HEK293 (cell line): ENCODE measurements around the gene SOX18.

Experiments used
- CTCF ChIP-seq: fragments of 450-650 bp; formaldehyde crosslinking; IDR thresholded peaks from 2 replicates; pipeline ENCODE4 v1.5.1; 2016; ENCODE audit warnings: missing biosample characterization, missing genetic modification characterization
- GLIS2 ChIP-seq: fragments of 450-650 bp; formaldehyde crosslinking; IDR thresholded peaks from 2 replicates; pipeline ENCODE4 v1.5.1; 2016; ENCODE audit warnings: missing biosample characterization, missing genetic modification characterization
- HOXA7 ChIP-seq: sonication (generic); formaldehyde crosslinking; IDR thresholded peaks from 2 replicates; pipeline ENCODE4 v1.8.1; 2022; ENCODE audit warnings: missing genetic modification reagents, borderline replicate concordance
- PRDM10 ChIP-seq: fragments of 450-650 bp; formaldehyde crosslinking; IDR thresholded peaks from 2 replicates; pipeline ENCODE4 v1.5.1; 2016; ENCODE audit warnings: missing biosample characterization, missing genetic modification characterization
- PRDM4 ChIP-seq: fragments of 450-650 bp; formaldehyde crosslinking; IDR thresholded peaks from 2 replicates; pipeline ENCODE4 v1.5.1; 2017; ENCODE audit warnings: missing biosample characterization, missing genetic modification characterization
- SP3 ChIP-seq: fragments of 450-650 bp; formaldehyde crosslinking; IDR thresholded peaks from 2 replicates; pipeline ENCODE4 v1.5.1; 2016; ENCODE audit warnings: missing biosample characterization, missing genetic modification characterization
- TSHZ1 ChIP-seq: fragments of 450-650 bp; formaldehyde crosslinking; IDR thresholded peaks from 2 replicates; pipeline ENCODE4 v1.5.1; 2016; ENCODE audit warnings: missing biosample characterization, missing genetic modification characterization, borderline replicate concordance
- ZBTB7A ChIP-seq: fragments of 450-650 bp; formaldehyde crosslinking; IDR thresholded peaks from 2 replicates; pipeline ENCODE4 v1.5.1; 2016; ENCODE audit warnings: low read depth, missing biosample characterization, missing genetic modification characterization
- ZFP41 ChIP-seq: fragments of 450-650 bp; formaldehyde crosslinking; IDR thresholded peaks from 2 replicates; pipeline ENCODE4 v1.5.1; 2016; ENCODE audit warnings: missing biosample characterization, missing genetic modification characterization, borderline replicate concordance
- ZNF16 ChIP-seq: fragments of 450-650 bp; formaldehyde crosslinking; IDR thresholded peaks from 2 replicates; pipeline ENCODE4 v1.5.1; 2016; ENCODE audit warnings: low read depth, missing biosample characterization, missing genetic modification characterization
- ZNF426 ChIP-seq: fragments of 450-650 bp; formaldehyde crosslinking; IDR thresholded peaks from 2 replicates; pipeline ENCODE4 v1.5.1; 2017; ENCODE audit warnings: missing biosample characterization, missing genetic modification characterization, mild to moderate bottlenecking, inconsistent platforms, moderate library complexity
- ZNF501 ChIP-seq: fragments of 450-650 bp; formaldehyde crosslinking; IDR thresholded peaks from 2 replicates; pipeline ENCODE4 v1.5.1; 2016; ENCODE audit warnings: missing biosample characterization, missing genetic modification characterization
- ZNF626 ChIP-seq: fragments of 450-650 bp; sonication (Bioruptor Pico); formaldehyde crosslinking; IDR thresholded peaks from 2 replicates; pipeline ENCODE4 v1.5.1; 2018; ENCODE audit warnings: missing biosample characterization, missing genetic modification characterization, inconsistent platforms
- ZNF664 ChIP-seq: fragments of 450-650 bp; formaldehyde crosslinking; IDR thresholded peaks from 2 replicates; pipeline ENCODE4 v1.5.1; 2016; ENCODE audit warnings: missing biosample characterization, missing genetic modification characterization
- ZNF747 ChIP-seq: fragments of 450-650 bp; formaldehyde crosslinking; IDR thresholded peaks from 2 replicates; pipeline ENCODE4 v1.5.1; 2016; ENCODE audit warnings: missing biosample characterization, missing genetic modification characterization
- ZNF76 ChIP-seq: fragments of 450-650 bp; formaldehyde crosslinking; IDR thresholded peaks from 2 replicates; pipeline ENCODE4; 2016; ENCODE audit warnings: low read depth, missing biosample characterization, missing genetic modification characterization, borderline replicate concordance
- ZNF776 ChIP-seq: fragments of 450-650 bp; formaldehyde crosslinking; IDR thresholded peaks from 2 replicates; pipeline ENCODE4 v1.5.0; 2017; ENCODE audit warnings: missing biosample characterization, missing genetic modification characterization, borderline replicate concordance
- ZSCAN5A ChIP-seq: fragments of 450-650 bp; formaldehyde crosslinking; IDR thresholded peaks from 2 replicates; pipeline ENCODE4 v1.5.1; 2016; ENCODE audit warnings: missing biosample characterization, missing genetic modification characterization
- TF ChIP-seq, protein P1 (sequence below): fragments of 450-650 bp; formaldehyde crosslinking; IDR thresholded peaks from 2 replicates; pipeline ENCODE4 v1.5.1; 2016; ENCODE audit warnings: missing biosample characterization, missing genetic modification characterization

The SOX18 gene

DNA sequence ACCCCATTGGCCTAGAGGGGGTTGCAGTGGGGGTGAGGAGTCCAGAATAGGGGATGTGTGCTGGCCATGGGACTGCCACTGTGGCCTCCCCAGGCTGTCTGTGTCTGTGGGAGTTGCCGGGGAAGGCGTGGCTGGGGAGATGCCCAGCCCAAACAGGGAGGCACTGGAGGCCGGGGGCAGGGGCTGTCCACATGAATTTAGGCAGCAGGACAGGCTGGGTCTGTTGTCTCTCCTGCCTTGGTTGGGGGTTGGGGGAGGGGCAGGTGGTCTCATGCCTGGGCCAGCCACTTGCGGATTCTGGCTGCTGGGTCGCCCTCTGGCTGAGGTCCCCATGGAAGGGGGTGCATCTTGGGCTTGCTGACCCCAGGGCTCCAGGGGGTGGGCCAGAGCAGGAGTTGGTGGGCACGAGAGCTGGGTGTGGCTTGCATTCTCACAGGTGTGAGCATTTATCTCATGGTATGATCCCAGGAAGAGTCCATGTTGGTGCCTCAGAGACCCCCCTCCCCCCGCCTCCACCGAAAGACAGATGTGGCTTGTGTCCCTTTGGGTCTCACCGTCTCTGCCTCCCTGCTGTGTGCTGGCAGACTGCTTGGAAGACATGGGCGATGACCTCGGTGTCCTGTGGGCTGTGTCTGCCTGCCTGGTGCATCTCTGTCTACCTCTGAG lies 4.0 kb downstream of the SOX18 start (continued):
- TF ChIP-seq ZSCAN5A (tag by site-specific recombination) (no peak), ZNF664 (tag by site-specific recombination) (no peak), TSHZ1 (tag by site-specific recombination) (no peak), HOXA7 (CRISPR knock-in tag) (no peak), ZNF501 (tag by site-specific recombination) (no peak), ZFP41 (tag by site-specific recombination) (no peak), ZNF16 (tag by site-specific recombination) (no peak), SP3 (tag by site-specific recombination) (peak; percentile 50; the same call in 1 of the 2 replicates), ZNF626 (tag by site-specific recombination) (no peak), ZNF76 (tag by site-specific recombination) (no peak), ZNF747 (tag by site-specific recombination) (no peak), CTCF (no peak), PRDM10 (tag by site-specific recombination) (peak; percentile 51; the same call in 1 of the 2 replicates), ZNF776 (no peak), ZNF426 (no peak), GLIS2 (tag by site-specific recombination) (peak; percentile 60), PRDM4 (tag by site-specific recombination) (no peak), ZBTB7A (tag by site-specific recombination) (no peak)
- TF ChIP-seq, protein P1, sequence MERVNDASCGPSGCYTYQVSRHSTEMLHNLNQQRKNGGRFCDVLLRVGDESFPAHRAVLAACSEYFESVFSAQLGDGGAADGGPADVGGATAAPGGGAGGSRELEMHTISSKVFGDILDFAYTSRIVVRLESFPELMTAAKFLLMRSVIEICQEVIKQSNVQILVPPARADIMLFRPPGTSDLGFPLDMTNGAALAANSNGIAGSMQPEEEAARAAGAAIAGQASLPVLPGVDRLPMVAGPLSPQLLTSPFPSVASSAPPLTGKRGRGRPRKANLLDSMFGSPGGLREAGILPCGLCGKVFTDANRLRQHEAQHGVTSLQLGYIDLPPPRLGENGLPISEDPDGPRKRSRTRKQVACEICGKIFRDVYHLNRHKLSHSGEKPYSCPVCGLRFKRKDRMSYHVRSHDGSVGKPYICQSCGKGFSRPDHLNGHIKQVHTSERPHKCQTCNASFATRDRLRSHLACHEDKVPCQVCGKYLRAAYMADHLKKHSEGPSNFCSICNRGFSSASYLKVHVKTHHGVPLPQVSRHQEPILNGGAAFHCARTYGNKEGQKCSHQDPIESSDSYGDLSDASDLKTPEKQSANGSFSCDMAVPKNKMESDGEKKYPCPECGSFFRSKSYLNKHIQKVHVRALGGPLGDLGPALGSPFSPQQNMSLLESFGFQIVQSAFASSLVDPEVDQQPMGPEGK, result no peak
